HS-27A (cell line): ENCODE results near the gene CRCP.

Source experiments
- DNase-seq: peaks from one replicate; pipeline ENCODE4 v3.0.0-alpha.2; 2012; ENCODE audit warnings: low read depth, missing footprints

CRCP gene

DNA sequence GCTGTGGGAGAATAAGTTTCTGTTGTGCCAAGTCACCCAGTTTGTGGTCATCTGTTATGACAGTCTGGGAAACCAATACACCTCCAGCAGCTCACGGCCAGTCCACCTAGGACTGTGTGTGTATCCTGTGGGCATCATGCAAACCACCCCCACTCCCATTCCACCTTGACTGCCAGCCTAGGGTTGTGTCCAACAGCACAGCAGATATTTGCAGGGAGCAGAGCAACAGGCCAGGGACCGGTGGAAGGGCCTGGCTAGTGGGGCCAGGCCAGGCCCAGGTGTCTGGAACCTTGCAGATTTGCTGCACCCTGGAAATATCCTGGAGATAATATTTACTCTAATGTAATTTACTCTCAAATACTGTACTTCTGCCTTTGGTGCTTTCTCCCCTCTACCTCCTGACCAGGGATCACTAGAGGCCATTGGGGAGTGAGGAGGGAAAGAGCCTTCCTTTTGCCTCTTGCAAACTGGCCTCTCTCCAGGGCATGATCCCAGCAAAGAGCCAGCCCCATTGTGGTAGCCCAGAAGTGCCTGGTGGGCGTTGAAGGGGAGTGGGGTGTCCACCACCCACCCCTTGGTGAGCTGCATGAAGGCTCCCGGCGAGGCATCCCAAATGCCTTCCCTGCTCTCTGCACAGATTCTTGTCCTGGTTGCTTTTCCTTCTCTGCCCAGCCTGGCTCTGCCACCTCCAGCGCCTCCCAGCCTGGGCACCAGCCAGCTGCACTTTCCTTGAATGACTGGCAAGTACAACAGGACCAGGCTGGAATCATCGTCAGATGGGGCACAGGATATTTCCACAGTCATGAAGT is 75.3 kb downstream of the CRCP start:
- DNase-seq: no peak

DNA sequence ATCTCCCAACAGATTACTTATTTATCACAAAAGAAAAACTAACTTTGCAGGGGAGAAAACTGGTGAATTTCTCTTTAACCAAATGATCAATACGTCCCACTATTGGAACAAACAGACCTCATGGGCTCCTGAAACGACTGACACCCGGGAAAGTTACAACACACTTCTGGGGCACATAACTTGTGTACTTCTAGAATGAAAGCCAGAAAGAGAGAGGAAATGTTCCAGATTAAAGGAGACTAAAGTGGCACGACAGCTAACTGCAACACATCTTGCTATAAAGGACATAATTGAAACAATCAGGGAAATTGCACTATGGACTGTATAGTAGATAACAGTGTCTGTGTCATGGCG is 75.8 kb downstream of the CRCP start:
- DNase-seq: no peak

DNA sequence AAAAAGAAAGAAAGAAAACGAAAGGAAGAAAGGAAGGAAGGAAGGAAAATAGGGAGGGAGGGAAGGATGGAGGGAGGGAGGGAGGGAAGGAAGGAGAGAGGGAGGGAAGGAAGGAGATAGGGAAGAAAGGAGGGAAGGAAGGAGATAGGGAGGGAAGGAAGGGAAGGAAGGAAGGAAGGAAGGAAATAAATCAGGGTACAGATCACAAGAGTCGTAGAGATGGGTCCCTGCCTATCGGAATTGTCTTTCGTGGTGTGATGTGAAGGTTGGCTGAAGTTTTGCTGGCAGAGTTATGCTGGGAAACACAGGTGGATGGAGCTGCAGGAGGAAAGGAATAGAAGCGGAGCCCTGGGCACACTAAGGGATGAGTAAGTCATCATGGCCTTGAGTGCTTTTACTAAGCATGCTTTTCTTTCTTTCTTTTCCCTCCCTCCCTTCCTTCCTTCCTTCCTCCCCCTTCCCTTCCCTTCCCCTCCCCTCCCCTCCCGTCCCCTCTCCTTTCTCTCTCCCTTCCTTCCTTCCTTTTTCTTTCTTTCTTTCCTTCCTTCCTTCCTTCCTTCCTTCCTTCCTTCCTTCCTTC is 78.6 kb downstream of the CRCP start:
- DNase-seq: no peak

DNA sequence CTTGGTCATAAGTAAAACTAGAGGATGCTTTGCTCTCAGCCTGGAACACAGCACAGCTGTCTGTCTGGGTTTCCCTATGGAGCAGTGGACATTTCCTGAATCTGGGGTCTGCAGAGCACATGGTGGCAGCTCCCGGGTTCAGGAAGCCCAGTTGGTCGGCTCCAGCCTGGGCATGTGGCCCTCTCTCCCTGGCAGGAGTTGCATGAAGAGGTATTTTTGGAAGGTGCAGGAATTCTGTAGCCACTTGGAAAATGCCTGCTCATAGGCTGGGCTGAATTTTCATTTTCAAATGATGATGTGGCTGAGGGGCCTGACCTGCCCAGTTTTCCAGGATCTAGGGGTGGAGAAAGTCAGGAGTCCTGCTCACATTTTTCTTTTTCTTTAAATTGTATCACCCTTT is 83.8 kb downstream of the CRCP start:
- no peak for DNase-seq

DNA sequence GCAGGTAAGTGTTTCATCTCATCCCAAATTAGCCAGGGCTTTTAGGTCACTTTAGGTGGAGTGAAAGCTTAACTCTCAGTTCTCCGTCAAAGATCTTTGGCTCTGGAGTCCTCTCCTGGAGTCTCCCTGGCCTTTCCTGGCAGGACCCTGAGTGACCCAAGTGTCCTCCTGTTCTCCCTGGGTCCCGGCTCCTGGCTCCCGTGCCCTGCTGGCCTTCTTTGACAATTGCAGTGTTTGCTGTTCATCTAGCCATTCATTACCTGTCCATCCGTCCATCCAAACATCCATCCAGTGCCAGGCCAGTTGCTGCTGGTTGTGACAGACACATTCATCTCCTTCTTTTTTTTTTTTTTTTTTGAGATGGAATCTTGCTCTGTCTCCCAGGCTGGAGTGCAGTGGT is 84.3 kb downstream of the CRCP start:
- DNase-seq: no peak

DNA sequence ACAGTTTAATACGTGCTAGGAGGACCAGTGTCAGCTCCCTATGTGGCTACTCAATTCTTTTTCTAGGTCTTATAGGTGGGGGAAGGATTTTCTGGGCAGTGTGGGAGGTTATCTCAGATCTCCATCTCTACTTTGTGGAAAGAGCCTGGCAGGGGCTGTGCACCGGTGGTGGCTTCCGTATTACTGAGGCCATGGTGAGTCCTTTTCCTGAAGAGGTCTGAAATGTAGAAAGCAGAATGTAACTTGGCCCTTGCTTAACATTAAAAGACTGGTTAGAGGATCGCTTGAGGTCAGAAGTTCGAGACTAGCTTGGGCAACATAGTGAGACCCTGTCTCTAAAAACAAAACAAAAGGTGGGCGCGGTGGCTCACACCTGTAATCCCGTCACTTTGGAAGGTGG is 87.8 kb downstream of the CRCP start:
- no peak for DNase-seq
